ENCODE results near the gene FLT4.

- TF ChIP-seq CTCF (IDR thresholded peaks at IDR 0.05; ENCODE audit: low read depth, low read length, poor library complexity, severe bottlenecking) (no peak), EZH2phosphoT487 (IDR thresholded peaks at IDR 0.05; ENCODE audit: borderline replicate concordance, low read length) (no peak)
These were observed 85.4 kb downstream of the FLT4 start for GRCh38 chr5:180563994-180564393.

All from DOHH2 (cell line).